ENCODE results near the gene BEST3. TPM values are rescaled to one million over a fixed set of nuclear protein-coding genes. Genes with fewer than 3 reads are reported as not detected.

The BEST3 gene
- total RNA-seq, 4 donors from 2014 or later: not detected

GRCh38 chr12:69726922-69727321 lies 27.8 kb upstream of the BEST3 start:
- TF ChIP-seq CTCF (IDR thresholded peaks at IDR 0.05; ENCODE audit: low read depth): no peak

GRCh38 chr12:69720750-69721149 lies 21.6 kb upstream of the BEST3 start:
- TF ChIP-seq CTCF (IDR thresholded peaks at IDR 0.05; ENCODE audit: low read depth): no peak

- TF ChIP-seq CTCF (IDR thresholded peaks at IDR 0.05; ENCODE audit: low read depth): no peak
Observed at GRCh38 chr12:69719336-69720316, 20.5 kb upstream of the BEST3 start.

- no peak for TF ChIP-seq CTCF (IDR thresholded peaks at IDR 0.05; ENCODE audit: low read depth)
Observed at GRCh38 chr12:69714542-69714941, 15.4 kb upstream of the BEST3 start.

- TF ChIP-seq CTCF (IDR thresholded peaks at IDR 0.05; ENCODE audit: low read depth): no peak
Observed at GRCh38 chr12:69712826-69713225, 13.7 kb upstream of the BEST3 start.

GRCh38 chr12:69708649-69709048 lies 9.5 kb upstream of the BEST3 start:
- no peak for TF ChIP-seq CTCF (IDR thresholded peaks at IDR 0.05; ENCODE audit: low read depth)

- no peak for TF ChIP-seq CTCF (IDR thresholded peaks at IDR 0.05; ENCODE audit: low read depth)
Observed at GRCh38 chr12:69704357-69704756, 5.3 kb upstream of the BEST3 start.

Measured in subcutaneous adipose tissue (tissue), 4 donors.